Loucy (cell line): ENCODE data around the gene TGFBI.

Experiments
- H2AFZ ChIP-seq: fragments of 200-600 bp; sonication (generic); 2 replicates; pipeline ENCODE4 v1.6.0; 2016; ENCODE audit warnings: antibody characterized with exemption, mild to moderate bottlenecking, low read length, moderate library complexity
- H3F3A ChIP-seq: fragments of 200-600 bp; 2 replicates; pipeline ENCODE4 v1.6.0; 2016; ENCODE audit warnings: antibody characterized with exemption, low read depth, mild to moderate bottlenecking
- H3K27me3 ChIP-seq: fragments of 200-600 bp; sonication (generic); 2 replicates; pipeline ENCODE4 v1.6.1; 2014; ENCODE audit warnings: low read length, mild to moderate bottlenecking; ENCODE audit not compliant: insufficient read depth, poor library complexity, severe bottlenecking
- H3K36me3 ChIP-seq: fragments of 200-600 bp; sonication (generic); 2 replicates; pipeline ENCODE4 v1.6.1; 2016; ENCODE audit warnings: low read length; ENCODE audit not compliant: insufficient read depth
- H3K4me1 ChIP-seq: fragments of 200-600 bp; sonication (generic); 2 replicates; pipeline ENCODE4 v1.5.1; 2014; ENCODE audit warnings: low read length, mild to moderate bottlenecking; ENCODE audit not compliant: insufficient read depth, poor library complexity, severe bottlenecking
- H3K4me2 ChIP-seq: fragments of 200-600 bp; sonication (generic); 2 replicates; pipeline ENCODE4 v1.6.0; 2014; ENCODE audit warnings: antibody characterized with exemption, low read length, low read depth, mild to moderate bottlenecking; ENCODE audit not compliant: poor library complexity, severe bottlenecking
- H3K4me3 ChIP-seq: fragments of 200-600 bp; sonication (generic); 2 replicates; pipeline ENCODE4 v1.5.1; 2014; ENCODE audit warnings: low read length, mild to moderate bottlenecking, mixed read lengths; ENCODE audit not compliant: poor library complexity, severe bottlenecking
- H3K79me2 ChIP-seq: fragments of 200-600 bp; sonication (generic); 2 replicates; pipeline ENCODE4 v1.6.1; 2014; ENCODE audit warnings: low read length; ENCODE audit not compliant: insufficient read depth
- H3K9ac ChIP-seq: fragments of 200-600 bp; sonication (generic); 2 replicates; pipeline ENCODE4 v1.6.0; 2014; ENCODE audit warnings: mild to moderate bottlenecking, low read depth, low read length, moderate library complexity; ENCODE audit not compliant: poor library complexity, severe bottlenecking
- H3K9me2 ChIP-seq: fragments of 200-600 bp; sonication (generic); replicated peaks from 2 replicates; pipeline ENCODE4 v1.6.1; 2016; ENCODE audit warnings: low read depth, low read length, mixed read lengths
- H3K9me3 ChIP-seq: fragments of 200-600 bp; sonication (generic); 2 replicates; pipeline ENCODE4 v1.6.1; 2014; ENCODE audit warnings: mild to moderate bottlenecking, antibody characterized with exemption, low read length, low read depth; ENCODE audit not compliant: insufficient read depth
- H4K20me1 ChIP-seq: fragments of 200-600 bp; sonication (generic); 2 replicates; pipeline ENCODE4 v1.6.0; 2014; ENCODE audit warnings: antibody characterized with exemption, low read length, mild to moderate bottlenecking; ENCODE audit not compliant: insufficient read depth, poor library complexity, severe bottlenecking
- EZH2phosphoT487 ChIP-seq: fragments of 200-600 bp; IDR thresholded peaks from 2 replicates; pipeline ENCODE4 v1.6.1; 2018; ENCODE audit warnings: antibody characterized with exemption, mild to moderate bottlenecking, moderate library complexity, borderline replicate concordance
- TF ChIP-seq, protein P1 (sequence below): fragments of 200-600 bp; sonication (generic); conservative IDR thresholded peaks from 2 replicates; pipeline ENCODE4 v1.5.1; 2014; ENCODE audit warnings: mild to moderate bottlenecking, antibody characterized with exemption, low read length

The TGFBI gene

GRCh38 chr5:136032564-136032963, 3.8 kb downstream of the TGFBI start:
- Histone ChIP-seq H3K4me3 (no peak overlapping the region), H2AFZ (no peak overlapping the region), H3K4me2 (peak overlapping the region; percentile 37), H3F3A (peaks cover 5% of the 10 kb centered on the region; the same call in 1 of the 2 replicates), H3K9me3 (no peaks in the 10 kb centered on the region), H3K79me2 (no peaks in the 10 kb centered on the region), H3K36me3 (no peaks in the 10 kb centered on the region), H3K9ac (no peak overlapping the region), H3K9me2 (no peaks in the 10 kb centered on the region), H4K20me1 (no peaks in the 10 kb centered on the region), H3K27me3 (no peaks in the 10 kb centered on the region), H3K4me1 (peaks cover 44% of the 10 kb centered on the region)
- TF ChIP-seq EZH2phosphoT487 = no peak
- TF ChIP-seq, protein P1, sequence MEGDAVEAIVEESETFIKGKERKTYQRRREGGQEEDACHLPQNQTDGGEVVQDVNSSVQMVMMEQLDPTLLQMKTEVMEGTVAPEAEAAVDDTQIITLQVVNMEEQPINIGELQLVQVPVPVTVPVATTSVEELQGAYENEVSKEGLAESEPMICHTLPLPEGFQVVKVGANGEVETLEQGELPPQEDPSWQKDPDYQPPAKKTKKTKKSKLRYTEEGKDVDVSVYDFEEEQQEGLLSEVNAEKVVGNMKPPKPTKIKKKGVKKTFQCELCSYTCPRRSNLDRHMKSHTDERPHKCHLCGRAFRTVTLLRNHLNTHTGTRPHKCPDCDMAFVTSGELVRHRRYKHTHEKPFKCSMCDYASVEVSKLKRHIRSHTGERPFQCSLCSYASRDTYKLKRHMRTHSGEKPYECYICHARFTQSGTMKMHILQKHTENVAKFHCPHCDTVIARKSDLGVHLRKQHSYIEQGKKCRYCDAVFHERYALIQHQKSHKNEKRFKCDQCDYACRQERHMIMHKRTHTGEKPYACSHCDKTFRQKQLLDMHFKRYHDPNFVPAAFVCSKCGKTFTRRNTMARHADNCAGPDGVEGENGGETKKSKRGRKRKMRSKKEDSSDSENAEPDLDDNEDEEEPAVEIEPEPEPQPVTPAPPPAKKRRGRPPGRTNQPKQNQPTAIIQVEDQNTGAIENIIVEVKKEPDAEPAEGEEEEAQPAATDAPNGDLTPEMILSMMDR = no peak

DNA sequence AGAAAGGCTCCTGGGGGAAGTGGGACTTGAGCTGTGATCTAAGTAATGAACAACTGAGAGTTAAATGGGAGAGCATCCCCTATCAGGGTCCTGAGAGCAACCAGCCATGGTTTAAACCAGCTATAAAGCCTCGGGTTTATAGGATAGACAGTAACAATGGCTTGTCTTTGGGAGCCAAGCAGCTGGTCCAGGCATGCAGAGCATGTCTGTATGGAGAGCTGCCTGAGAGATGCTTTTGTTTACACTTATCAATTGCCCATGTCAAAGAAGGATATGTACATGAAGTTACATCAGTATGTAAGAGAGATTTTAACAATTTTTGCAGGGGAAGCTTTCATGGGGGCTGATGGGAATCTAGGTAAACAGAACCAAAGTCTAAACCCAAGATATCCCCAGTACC, 4.4 kb downstream of the TGFBI start:
- no peaks in the 10 kb centered on the region for H3K9me3 ChIP-seq
- peaks cover 51% of the 10 kb centered on the region for H3K4me1 ChIP-seq
- no peak overlapping the region for H3K4me2 ChIP-seq
- no peaks in the 10 kb centered on the region for H3K27me3 ChIP-seq
- H3K9me2 ChIP-seq = no peaks in the 10 kb centered on the region
- H3K79me2 ChIP-seq = no peaks in the 10 kb centered on the region
- peaks cover 5% of the 10 kb centered on the region; the same call in 1 of the 2 replicates for H3F3A ChIP-seq
- no peak overlapping the region for H3K4me3 ChIP-seq
- TF ChIP-seq EZH2phosphoT487 = no peak
- TF ChIP-seq, protein P1 = no peak
- no peak overlapping the region for H2AFZ ChIP-seq
- no peaks in the 10 kb centered on the region for H3K36me3 ChIP-seq
- H4K20me1 ChIP-seq = no peaks in the 10 kb centered on the region
- no peak overlapping the region for H3K9ac ChIP-seq

GRCh38 chr5:136033848-136034247, 5.1 kb downstream of the TGFBI start:
- no peaks in the 10 kb centered on the region for H3K79me2 ChIP-seq
- H2AFZ ChIP-seq = no peak overlapping the region
- H4K20me1 ChIP-seq = no peaks in the 10 kb centered on the region
- TF ChIP-seq, protein P1 = no peak
- H3K9me3 ChIP-seq = peaks cover 3% of the 10 kb centered on the region; the same call in 1 of the 2 replicates
- no peak overlapping the region for H3K9ac ChIP-seq
- peaks cover 51% of the 10 kb centered on the region for H3K4me1 ChIP-seq
- no peaks in the 10 kb centered on the region for H3K9me2 ChIP-seq
- no peak overlapping the region for H3K4me3 ChIP-seq
- H3K27me3 ChIP-seq = no peaks in the 10 kb centered on the region
- H3K4me2 ChIP-seq = no peak overlapping the region
- no peaks in the 10 kb centered on the region for H3K36me3 ChIP-seq
- H3F3A ChIP-seq = peaks cover 5% of the 10 kb centered on the region; the same call in 1 of the 2 replicates
